H1 (cell line): ENCODE measurements around the gene CCDC182. TPM values are rescaled to one million over a fixed set of nuclear protein-coding genes. Genes with fewer than 3 reads are reported as not detected.

Source experiments
- CTCF ChIA-PET: fragments of 300-600 bp; sonication (Branson Sonifier 250); formaldehyde crosslinking; loops from one replicate; lab custom pipeline; 2021; ENCODE audit not compliant: partially characterized antibody; lab: Charles Lee
- POLR2A ChIA-PET: fragments of 300-600 bp; sonication (Branson Sonifier 250); formaldehyde crosslinking; loops from one replicate; lab custom pipeline; 2021; ENCODE audit warnings: inconsistent platforms; ENCODE audit not compliant: partially characterized antibody; lab: Charles Lee
- DNase-seq, 2 experiments: peaks; one replicate each; pipeline versions ENCODE4 v3.0.0 to v3.0.0-alpha.2; 2010 to 2022; ENCODE audit warnings: low spot score in 2 of 2, low read depth in 1 of 2, mixed read lengths in 1 of 2
- FAIRE-seq: peaks from 2 replicates; lab custom pipeline; 2011; peaks lifted over from hg19 to GRCh38; lab: Jason Lieb, UNC
- H2AFZ ChIP-seq: 2 replicates; pipeline ENCODE4 v1.8.1; 2012; ENCODE audit warnings: low read length, inconsistent platforms
- H2AK5ac ChIP-seq: 2 replicates; pipeline ENCODE4 v1.6.1; 2013; ENCODE audit warnings: low read depth, low read length
- H2BK120ac ChIP-seq: replicated peaks from 2 replicates; pipeline ENCODE3; 2013; ENCODE audit warnings: low read depth, low read length, inconsistent platforms
- H2BK12ac ChIP-seq: 2 replicates; pipeline ENCODE4 v1.6.1; 2013; ENCODE audit warnings: low read depth, low read length
- H2BK15ac ChIP-seq: 2 replicates; pipeline ENCODE4 v1.6.1; 2013; ENCODE audit warnings: low read length
- H2BK20ac ChIP-seq: 2 replicates; pipeline ENCODE4 v1.6.1; 2013; ENCODE audit warnings: low read length
- H2BK5ac ChIP-seq: 2 replicates; pipeline ENCODE4 v1.6.1; 2013; ENCODE audit warnings: low read depth, low read length
- H3K14ac ChIP-seq: 2 replicates; pipeline ENCODE4 v1.6.1; 2013; ENCODE audit warnings: inconsistent platforms; ENCODE audit not compliant: insufficient read length
- H3K18ac ChIP-seq: 2 replicates; pipeline ENCODE4 v1.6.1; 2013; ENCODE audit warnings: low read length; ENCODE audit errors: extremely low read depth
- H3K23ac ChIP-seq: 2 replicates; pipeline ENCODE4 v1.6.1; 2013; ENCODE audit warnings: inconsistent platforms; ENCODE audit not compliant: insufficient read length
- H3K23me2 ChIP-seq: 2 replicates; pipeline ENCODE4 v1.6.1; 2013; ENCODE audit warnings: low read depth, low read length
- H3K27ac ChIP-seq: 2 replicates; pipeline ENCODE4 v1.6.1; 2011; ENCODE audit warnings: low read depth, low read length, inconsistent platforms
- H3K27me3 ChIP-seq, 4 experiments: replicated peaks in 1 of 4; 1 replicate in 1 of 4; 2 replicates in 3 of 4; pipeline versions ENCODE4 v1.6.1 to v1.8.1; 2011 to 2013; ENCODE audit warnings: low read length in 3 of 4, mild to moderate bottlenecking in 3 of 4, inconsistent platforms in 2 of 4, mixed read lengths in 2 of 4, moderate library complexity in 1 of 4; ENCODE audit not compliant: control insufficient read depth in 3 of 4, insufficient read depth in 3 of 4; ENCODE audit errors: extremely low read depth in 1 of 4
- H3K36me3 ChIP-seq, 4 experiments: 2 replicates each; pipeline versions ENCODE4 v1.6.1 to v1.8.1; 2011 to 2013; ENCODE audit warnings: mild to moderate bottlenecking in 4 of 4, low read length in 3 of 4, moderate library complexity in 2 of 4, control low read depth in 1 of 4, inconsistent platforms in 1 of 4; ENCODE audit not compliant: insufficient read depth in 4 of 4, control insufficient read depth in 2 of 4
- H3K4ac ChIP-seq: replicated peaks from 2 replicates; pipeline ENCODE3; 2013; ENCODE audit warnings: low read length, low read depth, mixed read lengths, inconsistent platforms; ENCODE audit not compliant: insufficient read length
- H3K4me1 ChIP-seq, 4 experiments: replicated peaks in 1 of 4; 1 replicate in 1 of 4; 2 replicates in 3 of 4; pipeline versions ENCODE4 v1.6.1 to v1.8.1; 2011 to 2013; ENCODE audit warnings: low read length in 3 of 4, inconsistent platforms in 2 of 4, mixed read lengths in 1 of 4; ENCODE audit not compliant: insufficient read depth in 4 of 4, control insufficient read depth in 3 of 4
- H3K4me2 ChIP-seq, 2 experiments: 2 replicates each; pipeline versions ENCODE4 v1.6.1 to v1.8.1; 2011 to 2013; ENCODE audit warnings: low read depth in 2 of 2, low read length in 2 of 2, control low read depth in 1 of 2, inconsistent platforms in 1 of 2, mild to moderate bottlenecking in 1 of 2; ENCODE audit not compliant: insufficient read depth in 1 of 2
- H3K4me3 ChIP-seq, 4 experiments: fragments of 200-600, 300-600 bp in 1 of 4; sonication (generic), shearing (Covaris generic), sonication (Bioruptor Twin) in 1 of 4; 2 replicates each; pipeline versions ENCODE4 v1.5.1 to v1.8.1; 2011 to 2016; ENCODE audit warnings: low read length in 4 of 4, low read depth in 3 of 4, control low read depth in 2 of 4, inconsistent platforms in 2 of 4, mild to moderate bottlenecking in 2 of 4, mixed read lengths in 1 of 4, moderate library complexity in 1 of 4; ENCODE audit not compliant: insufficient read depth in 2 of 4; ENCODE audit errors: extremely low read depth in 1 of 4
- H3K56ac ChIP-seq: replicated peaks from 2 replicates; pipeline ENCODE3; 2013; ENCODE audit warnings: low read depth, mild to moderate bottlenecking, mixed read lengths, low read length, inconsistent platforms; ENCODE audit not compliant: insufficient read length
- H3K79me1 ChIP-seq: 2 replicates; pipeline ENCODE4 v1.6.1; 2013; ENCODE audit warnings: low read depth, low read length, control low read depth
- H3K79me2 ChIP-seq, 2 experiments: 2 replicates each; pipeline versions ENCODE4 v1.6.1 to v1.8.1; 2012 to 2013; ENCODE audit warnings: low read length in 2 of 2, mild to moderate bottlenecking in 2 of 2, inconsistent platforms in 1 of 2; ENCODE audit not compliant: insufficient read depth in 2 of 2, control insufficient read depth in 1 of 2
- H3K9ac ChIP-seq, 4 experiments: replicated peaks in 1 of 4; 1 replicate in 1 of 4; 2 replicates in 3 of 4; pipeline versions ENCODE4 v1.6.1 to v1.8.1; 2011 to 2013; ENCODE audit warnings: low read depth in 3 of 4, low read length in 3 of 4, control low read depth in 2 of 4, mild to moderate bottlenecking in 2 of 4, moderate library complexity in 2 of 4, inconsistent platforms in 1 of 4; ENCODE audit errors: extremely low read depth in 1 of 4
- H3K9me3 ChIP-seq, 2 experiments: 2 replicates each; pipeline versions ENCODE4 v1.6.1 to v1.8.1; 2012 to 2013; ENCODE audit warnings: mild to moderate bottlenecking in 2 of 2, moderate library complexity in 2 of 2, control low read depth in 1 of 2, inconsistent platforms in 1 of 2, low read depth in 1 of 2, low read length in 1 of 2, mixed read lengths in 1 of 2; ENCODE audit not compliant: insufficient read depth in 2 of 2
- H4K20me1 ChIP-seq, 2 experiments: replicated peaks in 1 of 2; 2 replicates each; pipeline versions ENCODE3 to v1.8.1; 2011 to 2013; ENCODE audit warnings: inconsistent platforms in 2 of 2, low read length in 2 of 2, mild to moderate bottlenecking in 1 of 2; ENCODE audit not compliant: insufficient read depth in 2 of 2, control insufficient read depth in 1 of 2
- H4K5ac ChIP-seq: 2 replicates; pipeline ENCODE4 v1.6.1; 2013; ENCODE audit warnings: low read length, low read depth, mixed read lengths, inconsistent platforms; ENCODE audit not compliant: insufficient read length
- H4K8ac ChIP-seq: 2 replicates; pipeline ENCODE4 v1.8.0; 2013; ENCODE audit warnings: mild to moderate bottlenecking, moderate library complexity, low read length, inconsistent platforms; ENCODE audit not compliant: insufficient read depth; ENCODE audit errors: extremely low read depth
- H4K91ac ChIP-seq: replicated peaks from 2 replicates; pipeline ENCODE3; 2013; ENCODE audit warnings: low read length, mixed read lengths, inconsistent platforms; ENCODE audit not compliant: insufficient read length
- BACH1 ChIP-seq: IDR thresholded peaks from 2 replicates; pipeline ENCODE4 v1.6.1; 2012; ENCODE audit warnings: low read length, improper control_type of control experiment
- BRCA1 ChIP-seq: IDR thresholded peaks from 2 replicates; pipeline ENCODE4 v1.6.1; 2012; ENCODE audit warnings: low read depth, low read length, improper control_type of control experiment
- CBX8 ChIP-seq: fragments of 300-800, 300-1000 bp; sonication (generic); IDR thresholded peaks from 2 replicates; pipeline ENCODE4 v1.7.1; 2016; ENCODE audit warnings: low read depth, low read length, borderline replicate concordance
- CEBPB ChIP-seq: IDR thresholded peaks from 2 replicates; pipeline ENCODE4 v1.6.1; 2012; ENCODE audit warnings: low read depth, low read length
- JUND ChIP-seq: IDR thresholded peaks from 2 replicates; pipeline ENCODE4 v1.6.1; 2011; ENCODE audit warnings: mild to moderate bottlenecking, improper control_type of control experiment, low read length
- MAFK ChIP-seq: IDR thresholded peaks from 2 replicates; pipeline ENCODE4 v1.6.1; 2012; ENCODE audit warnings: low read depth, mild to moderate bottlenecking, improper control_type of control experiment, low read length
- NRF1 ChIP-seq: IDR thresholded peaks from 2 replicates; pipeline ENCODE4 v1.6.1; 2011; ENCODE audit warnings: mild to moderate bottlenecking, low read depth, low read length, improper control_type of control experiment
- RXRA ChIP-seq: IDR thresholded peaks from 2 replicates; pipeline ENCODE4 v1.6.1; 2011; ENCODE audit warnings: low read depth, mild to moderate bottlenecking, low read length, moderate library complexity; ENCODE audit not compliant: insufficient read depth
- SIN3A ChIP-seq, 2 experiments: IDR thresholded peaks in 1 of 2; conservative IDR thresholded peaks in 1 of 2; 2 replicates each; pipeline ENCODE4 v1.6.1; 2011 to 2012; ENCODE audit warnings: low read length in 2 of 2, improper control_type of control experiment in 1 of 2, low read depth in 1 of 2, mild to moderate bottlenecking in 1 of 2
- SP2 ChIP-seq: IDR thresholded peaks from 2 replicates; pipeline ENCODE4 v1.6.1; 2012; ENCODE audit warnings: mild to moderate bottlenecking, low read length, inconsistent platforms
- WGBS, 2 experiments: shearing (Covaris generic) in 1 of 2; methylation state at CpG; one replicate each; pipeline versions ENCODE4 v1.1.6 to v1.1.7; 2013 to 2015; ENCODE audit warnings: low lambda C conversion rate in 2 of 2, mixed read lengths in 2 of 2, inconsistent platforms in 1 of 2, low coverage in 1 of 2, missing lambda C conversion rate in 1 of 2; ENCODE audit not compliant: insufficient replicate concordance in 2 of 2, insufficient coverage in 1 of 2, insufficient read length in 1 of 2; ENCODE audit errors: extremely low coverage in 1 of 2, missing lambda C conversion rate in 1 of 2; 5-methylcytosine and 5-hydroxymethylcytosine counted together
- polyA plus RNA-seq, 7 experiments: library from polyadenylated mRNA; depleted of rRNA in 3 of 7; stranded (reverse) in 5 of 7; unstranded in 2 of 7; fragments of >200 nt in 5 of 7; fragments of 200-250 nt in 2 of 7; gene quantifications; 1 replicate in 5 of 7; 2 replicates in 1 of 7; 4 replicates in 1 of 7; pipeline versions ENCODE4 v1.2.1 to v1.2.3, GENCODE V29; 2011 to 2013; ENCODE audit warnings: missing spikeins in 2 of 7, mixed read lengths in 2 of 7
- total RNA-seq: library from RNA; stranded (reverse); fragmentation: NEBNext Ultra II Directional; extraction: Animal tissue kit (Norgen Biotek cat#: 25700); gene quantifications from 2 replicates; pipeline ENCODE4 v1.2.1, GENCODE V29; 2021

CCDC182 gene
- total and polyA plus RNA-seq, 2 of the 8 experiments (the other 6 are each of a cell fraction or from before 2014, with no cell fraction given) = not detected

- H3K27me3 ChIP-seq = no peaks in the 10 kb centered on the region; a peak in 1 of 7 replicates
- no peaks in the 10 kb centered on the region for H4K20me1 ChIP-seq
- H3K27ac ChIP-seq = no peak overlapping the region
- no peaks in the 10 kb centered on the region for H3K79me2 ChIP-seq
- no peak overlapping the region for H3K18ac ChIP-seq
- H4K5ac ChIP-seq = no peak overlapping the region
- DNase-seq = no peak
- no peak overlapping the region for H4K91ac ChIP-seq
- no peaks in the 10 kb centered on the region for H3K9me3 ChIP-seq
- no peaks in the 10 kb centered on the region for H3K36me3 ChIP-seq
- H3K4me2 ChIP-seq = no peak overlapping the region
- H4K8ac ChIP-seq = no peak overlapping the region
- H3K14ac ChIP-seq = no peak overlapping the region
- no peaks in the 10 kb centered on the region for H3K23me2 ChIP-seq
- no peak overlapping the region for H3K56ac ChIP-seq
- H2AFZ ChIP-seq = no peak overlapping the region
- H3K9ac ChIP-seq = no peak overlapping the region
- H3K23ac ChIP-seq = no peak overlapping the region
- H3K79me1 ChIP-seq = no peaks in the 10 kb centered on the region
- H2AK5ac ChIP-seq = no peak overlapping the region
- 94% methylated on average over 9 of the region's 9 CpGs; no CpG with 5 or more reads in 1 of the 2 experiments for WGBS, 2 experiments
- H3K4me1 ChIP-seq = no peaks in the 10 kb centered on the region; a peak in 1 of 7 replicates
- no peak overlapping the region for H2BK20ac ChIP-seq
- H3K4ac ChIP-seq = no peak overlapping the region
- no peak overlapping the region for H2BK5ac ChIP-seq
- POLR2A ChIA-PET = interaction anchor here (1.3 kb wide), 1 partner anchor 10 kb away, joined by 3 read pairs; no protein-coding TSS in a partner anchor
- H2BK12ac ChIP-seq = no peak overlapping the region
- CTCF ChIA-PET = interaction anchor here (1.0 to 3.7 kb wide), 10 partner anchors 10 to 593 kb away, joined by 3 to 15 read pairs (median 4); no protein-coding TSS in a partner anchor
- no peak overlapping the region for H2BK120ac ChIP-seq
- no peak overlapping the region for H3K4me3 ChIP-seq
- FAIRE-seq = no peak
- no peak overlapping the region for H2BK15ac ChIP-seq
- no peak for TF ChIP-seq NRF1
- TF ChIP-seq MAFK = no peak
- no peak for TF ChIP-seq RXRA
- no peak for TF ChIP-seq BACH1
- no peak for TF ChIP-seq JUND
- TF ChIP-seq CEBPB = no peak
- no peak for TF ChIP-seq SIN3A (conservative IDR thresholded peaks at IDR 0.05 in 1 of 2, IDR thresholded peaks at IDR 0.05 in 1 of 2; ENCODE audit: low read depth in 1 of 2, low read length in 2 of 2)
- no peak for TF ChIP-seq SP2
- no peak for TF ChIP-seq BRCA1
- TF ChIP-seq CBX8 = no peak
These were observed 18.8 kb downstream of the CCDC182 start for GRCh38 chr17:57726213-57726790.
